HCT116 (cell line): ENCODE measurements around the gene SLC25A13.

Experiments used
- CTCF ChIP-seq, 3 experiments: fragments of 200-600 bp in 1 of 3; sonication (generic) in 1 of 3; IDR thresholded peaks in 2 of 3; conservative IDR thresholded peaks in 1 of 3; 2 replicates each; pipeline ENCODE4 v1.5.1; 2012 to 2017; ENCODE audit warnings: low read depth in 2 of 3, low read length in 2 of 3, antibody characterized with exemption in 1 of 3, borderline replicate concordance in 1 of 3, control low read depth in 1 of 3, mild to moderate bottlenecking in 1 of 3, mixed read lengths in 1 of 3, mixed run types in 1 of 3, moderate library complexity in 1 of 3; ENCODE audit not compliant: insufficient read depth in 1 of 3
- POLR2A ChIP-seq: IDR thresholded peaks from 2 replicates; pipeline ENCODE4 v1.7.0; 2011; ENCODE audit warnings: borderline replicate concordance; ENCODE audit not compliant: insufficient read depth, insufficient read length; ENCODE audit errors: extremely low read depth
- YY1 ChIP-seq: IDR thresholded peaks from 2 replicates; pipeline ENCODE4 v1.6.1; 2011; ENCODE audit warnings: low read length, low read depth, moderate library complexity, mild to moderate bottlenecking; ENCODE audit not compliant: insufficient replicate concordance; ENCODE audit errors: extremely low read depth
- ZNF274 ChIP-seq: fragments of 200-500 bp; sonication (Bioruptor generic); IDR thresholded peaks from 2 replicates; pipeline ENCODE4 v1.6.1; 2014; ENCODE audit warnings: mild to moderate bottlenecking, low read depth, low read length, inconsistent platforms

- TF ChIP-seq POLR2A = peak; percentile 44
- TF ChIP-seq ZNF274 = no peak
- TF ChIP-seq YY1 = no peak
- TF ChIP-seq CTCF (IDR thresholded peaks at IDR 0.05 in 2 of 3, conservative IDR thresholded peaks at IDR 0.05 in 1 of 3; ENCODE audit: borderline replicate concordance in 1 of 3, insufficient read depth in 1 of 3, low read depth in 2 of 3, low read length in 2 of 3) = no peak
These were observed 754 bp downstream of the SLC25A13 start for GRCh38 chr7:96321031-96321657.
